AG10803 (cell line): ENCODE results near the gene KRT1.

Experiments used
- DNase-seq: peaks from one replicate; pipeline ENCODE4 v3.0.0; 2010; ENCODE audit warnings: low read depth
- H3K4me3 ChIP-seq: 2 replicates; pipeline ENCODE4 v1.5.1; 2011; ENCODE audit warnings: mild to moderate bottlenecking, low read length, control low read depth
- TF ChIP-seq, protein P1 (sequence below): conservative IDR thresholded peaks from 2 replicates; pipeline ENCODE4 v1.5.1; 2011; ENCODE audit warnings: mild to moderate bottlenecking, low read length, control low read depth, inconsistent platforms

KRT1 gene

DNA sequence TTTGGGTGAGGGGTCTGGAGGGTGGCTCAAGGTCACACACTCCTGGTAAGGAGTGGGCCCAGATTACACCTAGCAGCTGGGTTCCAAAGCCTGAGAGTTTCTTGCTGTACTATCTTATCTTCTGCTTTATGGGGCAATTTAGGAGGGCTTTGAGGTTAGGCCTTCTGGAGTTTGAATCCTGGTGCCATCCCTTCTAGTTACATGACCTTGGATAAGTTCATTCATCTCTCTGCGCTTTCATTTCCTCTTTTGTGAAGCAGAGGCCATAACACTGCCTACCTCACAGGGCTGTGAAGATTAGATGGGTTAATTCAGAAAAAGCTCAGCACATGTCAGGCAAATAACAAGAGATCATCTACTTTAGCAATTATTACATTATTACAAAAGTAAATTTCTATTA lies 30.5 kb upstream of the KRT1 start:
- no peak for DNase-seq
- H3K4me3 ChIP-seq, result no peak overlapping the region
- TF ChIP-seq, protein P1, sequence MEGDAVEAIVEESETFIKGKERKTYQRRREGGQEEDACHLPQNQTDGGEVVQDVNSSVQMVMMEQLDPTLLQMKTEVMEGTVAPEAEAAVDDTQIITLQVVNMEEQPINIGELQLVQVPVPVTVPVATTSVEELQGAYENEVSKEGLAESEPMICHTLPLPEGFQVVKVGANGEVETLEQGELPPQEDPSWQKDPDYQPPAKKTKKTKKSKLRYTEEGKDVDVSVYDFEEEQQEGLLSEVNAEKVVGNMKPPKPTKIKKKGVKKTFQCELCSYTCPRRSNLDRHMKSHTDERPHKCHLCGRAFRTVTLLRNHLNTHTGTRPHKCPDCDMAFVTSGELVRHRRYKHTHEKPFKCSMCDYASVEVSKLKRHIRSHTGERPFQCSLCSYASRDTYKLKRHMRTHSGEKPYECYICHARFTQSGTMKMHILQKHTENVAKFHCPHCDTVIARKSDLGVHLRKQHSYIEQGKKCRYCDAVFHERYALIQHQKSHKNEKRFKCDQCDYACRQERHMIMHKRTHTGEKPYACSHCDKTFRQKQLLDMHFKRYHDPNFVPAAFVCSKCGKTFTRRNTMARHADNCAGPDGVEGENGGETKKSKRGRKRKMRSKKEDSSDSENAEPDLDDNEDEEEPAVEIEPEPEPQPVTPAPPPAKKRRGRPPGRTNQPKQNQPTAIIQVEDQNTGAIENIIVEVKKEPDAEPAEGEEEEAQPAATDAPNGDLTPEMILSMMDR, result no peak

DNA sequence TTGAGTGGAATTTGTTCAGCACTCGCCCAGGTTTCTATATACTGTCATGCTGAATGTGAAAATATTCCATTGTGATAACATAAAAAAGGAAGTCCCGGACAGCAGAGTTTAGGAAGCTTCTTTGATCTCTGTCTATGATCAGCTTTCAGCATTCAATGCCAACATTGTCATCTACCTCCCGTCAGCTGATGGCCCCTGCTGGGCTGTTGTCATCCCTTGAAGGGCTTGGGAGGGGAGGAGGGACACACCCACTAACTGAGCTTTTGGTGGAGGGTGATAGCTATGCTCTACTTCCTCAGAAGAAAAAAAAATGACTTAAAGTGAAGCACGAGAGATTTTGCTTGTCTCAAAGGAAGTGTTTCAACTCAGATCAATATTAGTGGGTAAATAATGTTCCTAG lies 27.8 kb upstream of the KRT1 start:
- DNase-seq, result no peak

GRCh38 chr12:52704464-52704863 lies 24.3 kb upstream of the KRT1 start:
- no peak for DNase-seq
- TF ChIP-seq, protein P1, result no peak
- H3K4me3 ChIP-seq, result no peak overlapping the region

More for the DNA sequence above, 27.8 kb upstream of the KRT1 start:
- H3K4me3 ChIP-seq, result no peak overlapping the region
- TF ChIP-seq, protein P1, result no peak

GRCh38 chr12:52703878-52704277 lies 23.7 kb upstream of the KRT1 start:
- TF ChIP-seq, protein P1, result no peak
- H3K4me3 ChIP-seq, result no peak overlapping the region
- DNase-seq, result no peak

DNA sequence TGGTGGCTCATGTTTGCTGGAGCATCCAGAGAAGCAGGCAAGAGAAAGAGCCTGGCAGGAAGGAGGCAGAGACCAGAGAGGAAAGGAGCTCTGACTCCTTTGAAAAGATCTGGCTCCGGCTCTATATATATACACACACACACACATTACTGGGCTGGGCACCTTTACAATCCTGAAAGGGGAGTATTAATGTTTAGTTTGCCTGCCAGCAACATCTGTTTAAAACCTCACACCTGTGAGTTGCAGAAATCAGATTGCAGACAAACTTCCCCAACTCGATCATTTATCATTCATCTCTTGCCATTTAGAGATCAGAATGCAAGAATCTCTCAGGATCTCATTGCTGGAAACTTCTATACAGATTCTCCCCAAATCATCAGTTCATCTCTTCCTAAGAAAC lies 23.2 kb upstream of the KRT1 start, which contains the start of gene KRT77:
Gene KRT77 (minus strand): TSS at position 101 of the 400 bp plus-strand sequence. CDS start 90 bp downstream, at position 11.
- H3K4me3 ChIP-seq, result no peak within 1 kb of the TSS
- DNase-seq, result no peak
- TF ChIP-seq, protein P1, result no peak

DNA sequence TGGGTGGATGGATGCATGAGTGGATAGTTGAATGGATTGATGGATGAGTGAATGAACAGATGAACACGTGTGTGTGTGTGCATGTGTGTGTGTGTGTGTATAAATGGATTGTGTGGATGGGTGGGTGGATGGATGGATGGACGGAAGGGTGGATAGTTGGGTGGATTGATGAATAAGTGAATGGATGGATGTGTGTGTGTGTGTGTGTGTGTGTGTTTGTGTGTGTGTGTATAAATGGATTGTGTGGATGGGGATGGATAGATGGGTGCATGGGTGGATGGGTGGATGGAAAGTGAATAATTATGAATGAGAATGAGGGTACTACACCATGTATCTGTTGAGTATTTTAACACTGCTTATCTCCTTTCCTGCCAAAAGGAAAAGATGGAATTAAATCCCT lies 22.1 kb upstream of the KRT1 start:
- TF ChIP-seq, protein P1, result no peak
- no peak for DNase-seq
- no peak overlapping the region for H3K4me3 ChIP-seq

GRCh38 chr12:52701281-52701680 lies 21.1 kb upstream of the KRT1 start:
- DNase-seq, result no peak
- TF ChIP-seq, protein P1, result no peak

More at GRCh38 chr12:52701281-52701680, 21.1 kb upstream of the KRT1 start:
- H3K4me3 ChIP-seq, result no peak overlapping the region
